HEK293T (cell line): ENCODE data around the gene OPCML.

Experiments
- CTCF ChIA-PET: fragments of 350-600 bp; formaldehyde crosslinking; extraction: SDS; loops from one replicate; lab custom pipeline; 2021; ENCODE audit warnings: antibody characterized with exemption, inconsistent platforms; lab: Yijun Ruan, JAX
- POLR2A ChIA-PET: fragments of 350-600 bp; formaldehyde crosslinking; extraction: SDS; loops from one replicate; lab custom pipeline; 2020; ENCODE audit warnings: antibody characterized with exemption, inconsistent platforms; lab: Yijun Ruan, JAX
- DNase-seq: peaks from one replicate; pipeline ENCODE4 v3.0.0; 2012; ENCODE audit warnings: mixed read lengths; ENCODE audit errors: extremely low spot score
- ARNT ChIP-seq: fragments of 450-650 bp; IDR thresholded peaks from 2 replicates; pipeline ENCODE4 v1.6.1; 2017; ENCODE audit warnings: mild to moderate bottlenecking
- BHLHE40 ChIP-seq: fragments of 450-650 bp; IDR thresholded peaks from 2 replicates; pipeline ENCODE4 v1.6.1; 2016; ENCODE audit warnings: mild to moderate bottlenecking, moderate library complexity, borderline replicate concordance
- CTBP1 ChIP-seq: fragments of 450-650 bp; IDR thresholded peaks from 2 replicates; pipeline ENCODE4 v1.6.1; 2016; ENCODE audit warnings: borderline replicate concordance
- ELF4 ChIP-seq: fragments of 450-650 bp; IDR thresholded peaks from 2 replicates; pipeline ENCODE4 v1.6.1; 2017; ENCODE audit warnings: antibody characterized with exemption
- FOXA1 ChIP-seq: fragments of 450-650 bp; IDR thresholded peaks from 2 replicates; pipeline ENCODE4 v1.6.1; 2016; ENCODE audit warnings: mild to moderate bottlenecking
- FOXK2 ChIP-seq: fragments of 450-650 bp; IDR thresholded peaks from 2 replicates; pipeline ENCODE4 v1.6.1; 2016; ENCODE audit warnings: mild to moderate bottlenecking
- FOXM1 ChIP-seq: fragments of 450-650 bp; IDR thresholded peaks from 2 replicates; pipeline ENCODE4 v1.6.1; 2017; ENCODE audit warnings: mild to moderate bottlenecking, borderline replicate concordance
- HDGF ChIP-seq: fragments of 450-650 bp; IDR thresholded peaks from 2 replicates; pipeline ENCODE4 v1.6.1; 2017; ENCODE audit warnings: antibody characterized with exemption, borderline replicate concordance
- L3MBTL2 ChIP-seq: fragments of 450-650 bp; conservative IDR thresholded peaks from 2 replicates; pipeline ENCODE4 v1.6.1; 2016; ENCODE audit warnings: mild to moderate bottlenecking
- LEF1 ChIP-seq: fragments of 450-650 bp; IDR thresholded peaks from 2 replicates; pipeline ENCODE4 v1.6.1; 2017; ENCODE audit warnings: mild to moderate bottlenecking, borderline replicate concordance
- NFRKB ChIP-seq: fragments of 450-650 bp; IDR thresholded peaks from 2 replicates; pipeline ENCODE4 v1.6.1; 2016; ENCODE audit warnings: mild to moderate bottlenecking, moderate library complexity
- PKNOX1 ChIP-seq: fragments of 450-650 bp; IDR thresholded peaks from 2 replicates; pipeline ENCODE4 v1.6.1; 2016
- SP1 ChIP-seq: fragments of 450-650 bp; IDR thresholded peaks from 2 replicates; pipeline ENCODE4 v1.6.1; 2017
- SUZ12 ChIP-seq: fragments of 450-650 bp; IDR thresholded peaks from 2 replicates; pipeline ENCODE4 v1.6.1; 2016; ENCODE audit warnings: mild to moderate bottlenecking
- TARDBP ChIP-seq: fragments of 450-650 bp; IDR thresholded peaks from 2 replicates; pipeline ENCODE4 v1.6.1; 2016
- ZNF384 ChIP-seq: fragments of 450-650 bp; IDR thresholded peaks from 2 replicates; pipeline ENCODE4 v1.6.1; 2016

OPCML gene

GRCh38 chr11:133570376-133570775 lies 38.1 kb upstream of the OPCML start:
- CTCF ChIA-PET: no interaction called here
- DNase-seq: no peak
- no peak for TF ChIP-seq PKNOX1
- no peak for TF ChIP-seq FOXK2
- no peak for TF ChIP-seq HDGF
- no peak for TF ChIP-seq SUZ12
- no peak for TF ChIP-seq CTBP1
- no peak for TF ChIP-seq ZNF384
- no peak for TF ChIP-seq FOXA1
- TF ChIP-seq LEF1: no peak
- no peak for TF ChIP-seq SP1
- TF ChIP-seq NFRKB: no peak
- no peak for TF ChIP-seq ARNT
- TF ChIP-seq FOXM1: no peak
- TF ChIP-seq L3MBTL2: no peak
- no peak for TF ChIP-seq BHLHE40
- POLR2A ChIA-PET: no interaction called here

GRCh38 chr11:133563505-133564025 lies 31.3 kb upstream of the OPCML start:
- TF ChIP-seq ELF4 (no peak), ZNF384 (no peak), HDGF (no peak), SUZ12 (no peak), PKNOX1 (no peak), LEF1 (no peak), L3MBTL2 (no peak), FOXA1 (no peak), TARDBP (no peak), NFRKB (no peak), SP1 (no peak)
- CTCF ChIA-PET: no interaction called here
- DNase-seq: no peak
- POLR2A ChIA-PET: no interaction called here

GRCh38 chr11:133560472-133560855 lies 28.2 kb upstream of the OPCML start:
- no peak for DNase-seq
- TF ChIP-seq FOXA1: no peak
- no peak for TF ChIP-seq NFRKB
- TF ChIP-seq ZNF384: no peak
- no peak for TF ChIP-seq FOXM1
- TF ChIP-seq ARNT: no peak
- no peak for TF ChIP-seq BHLHE40
- ChIA-PET CTCF (interaction anchor here (0.6 kb wide), 1 partner anchor 480 kb away, joined by 3 read pairs; no protein-coding TSS in a partner anchor), POLR2A (no interaction called here)

GRCh38 chr11:133559833-133560471 lies 27.7 kb upstream of the OPCML start:
- ChIA-PET POLR2A (no interaction called here), CTCF (interaction anchor here (0.6 kb wide), 1 partner anchor 479 kb away, joined by 3 read pairs; no protein-coding TSS in a partner anchor)
- DNase-seq: no peak
- TF ChIP-seq ELF4 (no peak), ARNT (no peak), NFRKB (no peak), LEF1 (no peak), SP1 (no peak), HDGF (no peak), FOXM1 (no peak), SUZ12 (no peak), L3MBTL2 (no peak), TARDBP (no peak), FOXK2 (no peak), PKNOX1 (no peak), ZNF384 (no peak), BHLHE40 (no peak), FOXA1 (no peak), CTBP1 (no peak)

GRCh38 chr11:133559382-133559781 lies 27.1 kb upstream of the OPCML start:
- CTCF ChIA-PET: no interaction called here
- TF ChIP-seq TARDBP (no peak), L3MBTL2 (no peak)
- POLR2A ChIA-PET: no interaction called here
- DNase-seq: no peak

- DNase-seq: no peak
- CTCF ChIA-PET: no interaction called here
- no peak for TF ChIP-seq NFRKB
- no peak for TF ChIP-seq BHLHE40
- TF ChIP-seq L3MBTL2: no peak
- no peak for TF ChIP-seq HDGF
- no peak for TF ChIP-seq ELF4
- no peak for TF ChIP-seq TARDBP
- TF ChIP-seq FOXK2: no peak
- no peak for TF ChIP-seq ZNF384
- no peak for TF ChIP-seq FOXM1
- TF ChIP-seq CTBP1: no peak
- no peak for TF ChIP-seq LEF1
- no peak for TF ChIP-seq ARNT
- no peak for TF ChIP-seq FOXA1
- TF ChIP-seq PKNOX1: no peak
- TF ChIP-seq SUZ12: no peak
- TF ChIP-seq SP1: no peak
- POLR2A ChIA-PET: no interaction called here
These were observed 22.7 kb upstream of the OPCML start for GRCh38 chr11:133555034-133555433.
